T-helper 22 cell (primary cell): ENCODE data around the gene IFFO2.
"Not testable (repeated sequence)": the region's sequence is repeated elsewhere in the genome, so short reads cannot be mapped to it uniquely, and the experiment has no call there.

Source experiments
- DNase-seq: peaks from one replicate; pipeline ENCODE4 v3.0.0-alpha.2; 2020; ENCODE audit warnings: low read depth

The IFFO2 gene

DNA sequence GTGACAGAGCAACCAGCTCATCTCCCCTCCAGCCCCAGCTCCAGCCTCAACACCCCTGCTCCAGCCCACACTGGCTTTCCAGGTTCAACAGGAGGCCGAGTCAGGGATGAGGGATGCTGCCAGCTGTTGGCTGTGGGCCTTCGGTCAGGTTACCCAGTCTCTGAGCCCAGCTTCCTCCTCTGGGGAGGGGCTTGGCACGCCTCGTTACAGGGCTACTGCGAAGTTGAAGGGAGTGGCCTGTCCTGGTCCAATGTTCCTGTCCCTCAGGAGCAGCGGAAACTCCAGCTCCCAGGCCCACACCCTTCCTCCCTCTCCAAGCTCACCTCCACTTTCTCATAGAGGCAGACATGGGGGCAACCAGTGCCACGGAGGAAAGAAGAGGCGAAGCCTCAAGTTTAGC, 81.9 kb downstream of the IFFO2 start:
- no peak for DNase-seq

DNA sequence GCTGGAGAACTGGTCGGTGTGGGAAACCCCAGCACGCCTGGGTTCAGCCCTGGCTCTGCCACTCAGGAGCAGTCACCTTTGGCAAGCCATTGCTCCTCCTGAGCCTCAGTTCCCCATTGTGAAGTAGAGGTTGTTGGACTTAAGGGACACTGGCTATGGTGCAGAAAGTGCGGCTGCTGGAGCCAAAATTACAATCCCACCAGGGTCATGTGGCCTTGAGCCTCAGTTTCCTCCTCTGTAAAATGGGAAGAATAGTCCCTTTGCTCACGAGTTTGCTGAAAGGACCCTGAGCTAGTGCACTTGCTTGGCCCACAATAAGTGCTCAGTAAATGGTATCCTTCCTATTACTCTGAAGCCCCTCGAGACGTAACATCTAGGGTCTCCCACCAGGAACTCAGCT, 82.4 kb downstream of the IFFO2 start:
- no peak for DNase-seq

DNA sequence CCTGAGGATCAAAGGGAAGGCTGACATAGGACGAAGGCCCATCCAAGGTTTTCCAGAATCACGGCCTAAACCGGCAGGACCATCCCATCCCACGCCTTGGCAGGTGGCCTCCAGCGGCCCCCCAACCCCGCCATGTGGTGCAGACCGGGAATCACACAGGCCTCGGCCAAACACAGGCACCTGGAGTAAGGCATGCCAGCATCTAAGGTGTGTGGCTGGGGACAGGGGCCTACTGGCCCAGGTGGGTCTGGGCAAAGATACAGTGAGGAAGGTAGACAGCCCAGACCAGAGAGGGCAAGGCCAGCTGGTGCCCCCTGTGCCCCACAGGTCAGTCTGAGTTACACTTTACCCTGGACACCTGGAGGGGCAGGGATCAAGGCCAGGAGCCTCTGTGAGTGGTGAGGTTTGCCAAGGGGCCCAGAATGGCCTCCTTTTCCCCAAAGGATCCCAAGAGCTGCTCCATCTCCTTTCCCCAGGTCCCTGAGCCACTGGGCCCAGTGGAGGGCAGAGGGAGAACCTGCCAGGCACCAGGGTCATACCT, 84.3 kb downstream of the IFFO2 start:
- DNase-seq: no peak

DNA sequence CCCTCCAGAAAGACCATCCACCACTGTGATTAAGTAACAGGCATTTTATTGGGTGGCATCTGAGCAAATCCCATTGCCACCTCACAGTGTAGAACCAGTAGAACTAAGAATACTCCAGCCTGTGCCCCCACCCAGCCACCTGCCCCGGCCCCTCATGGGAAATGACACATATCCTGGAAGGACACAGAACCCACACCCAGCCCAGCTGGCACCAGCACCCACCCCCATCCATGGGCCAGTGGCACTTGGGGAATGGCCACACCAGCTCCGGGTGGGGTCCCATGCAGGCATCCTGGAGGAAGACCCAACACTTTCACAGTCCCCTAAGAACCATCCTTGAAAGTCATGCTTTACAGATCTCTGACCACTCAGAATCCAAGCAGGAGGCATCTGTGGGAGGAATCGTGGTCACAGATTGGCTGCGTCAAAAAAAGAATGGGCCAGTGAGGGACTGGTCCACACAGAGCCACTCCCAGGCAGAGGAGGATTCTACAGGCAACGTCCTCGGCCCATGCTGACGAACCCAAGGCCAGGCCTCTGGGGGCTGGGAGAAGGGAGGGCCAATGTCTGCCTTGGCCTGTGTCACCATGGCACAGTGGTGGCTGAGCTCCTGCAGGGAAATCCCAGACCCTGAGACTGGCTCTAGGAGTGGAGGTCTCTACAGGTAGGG, 84.9 kb downstream of the IFFO2 start:
- DNase-seq: no peak

DNA sequence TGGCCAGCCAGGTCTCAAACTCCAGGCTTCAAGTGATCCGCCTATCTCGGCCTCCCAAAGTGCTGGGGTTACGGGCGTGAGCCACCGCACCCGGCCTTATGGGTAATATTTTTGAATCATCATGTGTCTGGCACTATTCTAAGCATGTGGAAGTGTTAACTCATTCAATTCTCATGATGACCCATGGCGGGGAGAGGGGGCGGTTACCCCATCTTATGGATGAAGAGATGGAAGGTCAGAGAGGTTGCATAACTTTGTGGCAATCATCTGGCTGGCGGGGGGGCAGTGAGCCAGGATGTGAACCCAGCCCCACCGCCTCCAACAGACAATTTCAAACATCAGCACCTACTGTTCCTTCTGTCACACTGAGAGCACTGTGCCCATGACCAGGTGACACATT, 85.5 kb downstream of the IFFO2 start:
- DNase-seq: no peak

DNA sequence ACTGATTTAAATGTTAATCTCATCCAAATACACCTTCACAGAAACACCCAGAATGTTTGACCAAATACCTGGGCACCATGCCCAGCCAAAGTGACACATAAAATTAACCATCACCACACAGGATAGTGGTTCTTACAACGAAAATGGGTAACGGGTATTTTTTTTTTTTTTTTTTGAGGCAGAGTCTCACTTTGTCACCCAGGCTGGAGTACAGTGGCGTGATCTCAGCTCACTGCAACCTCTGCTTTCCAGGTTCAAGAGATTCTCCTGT, 85.9 kb downstream of the IFFO2 start:
- DNase-seq: not testable (repeated sequence)

DNA sequence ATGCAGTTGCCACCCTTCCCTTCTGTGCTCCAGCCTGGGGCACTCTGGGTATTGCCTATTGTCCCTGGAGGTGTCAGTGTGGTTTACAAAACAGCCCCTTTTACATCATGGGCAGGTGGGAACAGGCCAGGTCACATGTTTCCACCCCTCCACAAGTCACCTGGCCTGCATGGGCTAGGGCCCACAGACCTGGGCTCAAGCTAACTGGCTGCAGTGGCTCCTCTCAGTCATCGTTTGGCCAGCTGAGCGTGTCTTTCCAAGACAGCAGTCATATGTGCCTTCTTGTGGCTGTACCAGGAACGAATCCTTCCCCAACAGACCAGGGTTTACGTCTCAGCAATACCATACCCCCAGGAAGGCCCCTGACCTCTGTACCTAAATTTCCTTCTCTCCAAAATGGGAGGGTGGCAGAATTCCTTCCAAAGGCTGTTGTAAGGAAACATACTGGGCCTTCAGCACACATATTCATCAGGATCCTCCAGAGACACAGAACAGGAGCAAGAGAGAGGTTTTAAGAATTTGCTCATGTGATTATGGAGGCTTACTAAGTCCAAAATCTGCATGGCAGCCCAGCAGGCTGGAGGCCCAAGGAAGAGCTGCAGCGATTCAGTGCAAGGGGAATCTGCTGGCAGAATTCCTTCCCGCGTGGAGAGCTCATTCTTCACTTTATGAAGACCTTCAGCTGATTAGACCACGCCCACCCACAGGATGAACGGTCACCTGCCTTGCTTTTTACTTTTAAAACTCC, 86.5 kb downstream of the IFFO2 start:
- DNase-seq: no peak

DNA sequence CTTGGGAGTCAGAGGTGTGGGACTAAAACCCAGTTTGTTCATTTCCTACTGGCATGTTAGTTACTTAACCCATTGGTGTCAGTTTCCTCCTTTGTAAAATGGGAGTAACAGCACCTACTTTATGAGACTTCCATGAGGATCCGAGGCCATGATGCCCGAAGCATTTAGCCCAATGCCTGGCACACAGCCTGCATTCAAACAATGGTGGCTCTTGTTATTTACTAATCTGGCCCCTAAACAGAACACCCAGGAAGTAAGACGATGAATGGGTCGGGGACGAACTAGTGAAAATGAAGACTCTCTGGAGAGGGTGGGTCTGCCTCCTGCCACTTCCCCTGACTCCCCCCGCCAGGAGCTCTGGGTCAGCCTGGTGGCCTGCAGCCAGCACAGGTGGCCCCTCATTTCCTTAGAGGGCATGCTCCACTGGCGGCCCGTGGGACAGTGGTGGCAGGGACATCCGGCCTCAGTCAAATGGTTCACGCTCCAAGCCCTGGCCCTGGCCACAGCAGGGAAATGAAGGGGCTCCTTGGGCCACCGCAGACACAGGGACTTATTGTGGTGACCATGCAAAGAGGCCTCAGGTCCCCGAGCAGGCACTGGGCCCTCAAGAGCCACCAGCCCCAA, 87.6 kb downstream of the IFFO2 start:
- DNase-seq: no peak

DNA sequence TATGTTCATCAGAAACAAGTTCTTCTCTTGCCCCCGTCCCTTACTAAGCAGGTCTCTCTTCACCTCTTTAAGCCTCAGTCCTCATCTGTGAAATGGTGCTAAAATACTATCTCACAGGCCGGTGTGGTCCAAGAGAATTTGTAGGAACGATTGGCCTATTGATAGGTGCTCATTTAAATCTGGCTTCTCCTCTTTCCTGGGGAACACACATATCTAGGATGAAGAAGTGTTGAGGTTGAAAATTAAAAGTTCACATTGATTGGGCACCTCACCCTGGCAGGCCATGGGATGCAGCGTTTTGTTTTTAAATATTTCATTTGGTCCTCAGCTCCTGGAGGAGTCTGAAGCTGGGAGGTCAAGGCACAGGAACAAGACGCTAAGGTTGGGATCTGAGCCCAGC, 88.1 kb downstream of the IFFO2 start:
- no peak for DNase-seq

DNA sequence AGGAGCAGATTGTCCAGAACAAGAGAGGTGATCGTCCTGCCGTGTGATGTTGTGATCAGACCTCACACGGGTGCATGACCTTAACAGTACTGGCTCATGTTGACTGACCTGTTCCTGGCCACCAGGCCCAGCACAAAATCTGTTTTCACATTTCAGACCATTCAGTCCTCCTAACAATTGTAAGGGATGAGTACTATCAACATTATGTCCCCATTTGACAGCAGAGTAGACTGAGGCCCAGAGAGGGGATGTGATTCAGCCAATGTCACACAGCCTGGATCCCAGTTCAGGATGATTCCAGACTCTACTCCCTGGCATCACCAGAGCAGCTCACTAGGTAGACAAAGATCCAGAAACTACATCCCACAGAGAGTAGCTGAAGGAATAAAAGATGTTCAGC, 89.6 kb downstream of the IFFO2 start:
- DNase-seq: no peak

DNA sequence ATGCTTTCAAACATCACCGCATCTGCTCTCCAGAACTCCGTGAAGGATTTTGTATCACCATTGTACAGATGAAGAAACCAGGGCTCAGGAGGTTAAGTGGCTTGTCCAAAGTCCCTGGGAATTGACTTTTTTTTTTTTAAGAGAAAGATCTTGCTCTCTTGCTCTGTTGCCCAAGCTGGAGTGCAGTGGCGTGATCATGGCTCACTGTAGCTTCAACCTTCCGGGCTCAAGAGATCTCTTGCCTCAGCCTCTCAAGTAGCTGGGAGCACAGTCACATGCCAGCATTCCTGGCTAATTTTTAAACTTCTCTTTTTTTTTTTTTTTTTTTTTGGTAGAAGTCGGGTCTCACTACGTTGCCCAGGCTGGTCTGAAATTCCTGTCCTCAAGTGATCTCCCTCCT, 90.2 kb downstream of the IFFO2 start:
- no peak for DNase-seq

DNA sequence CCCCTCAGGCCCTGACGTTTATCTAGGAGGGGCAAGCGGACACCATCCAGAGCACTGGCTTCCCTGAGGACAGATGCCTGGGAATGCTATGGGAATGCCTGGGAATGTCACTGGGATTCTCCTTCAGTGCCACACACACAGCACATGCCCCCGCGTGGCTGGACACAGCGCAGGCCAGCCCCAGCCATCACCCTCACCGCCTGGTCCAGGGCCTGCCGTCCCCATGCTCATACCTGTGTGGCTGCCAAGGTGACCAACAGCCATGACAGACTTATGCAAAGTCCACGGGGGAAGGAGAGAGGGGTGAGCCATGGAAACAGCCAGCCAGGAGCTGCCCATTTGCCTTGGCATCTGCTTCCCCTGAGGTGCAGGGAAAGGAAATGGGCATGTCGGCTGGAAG, 91.3 kb downstream of the IFFO2 start:
- no peak for DNase-seq

DNA sequence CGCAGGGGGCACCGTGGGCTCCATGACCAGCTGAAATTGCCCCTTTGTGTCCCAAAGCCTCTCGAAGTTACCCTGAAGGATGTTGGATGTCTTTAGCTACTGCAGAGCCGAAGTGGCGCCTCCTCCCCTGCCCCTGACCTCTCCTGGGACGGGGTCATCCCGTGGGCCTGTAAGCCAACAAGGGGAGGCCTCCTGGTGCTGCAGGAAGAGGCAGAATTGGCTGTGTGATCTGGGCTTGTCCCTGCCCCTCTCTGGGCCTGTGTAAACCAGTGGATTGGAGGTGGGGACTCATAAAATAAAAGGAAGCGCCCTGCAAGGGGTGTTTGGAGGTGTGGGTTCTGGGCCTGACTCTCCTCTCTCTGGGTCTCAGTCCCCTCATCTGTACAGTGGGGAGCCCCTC, 94.9 kb downstream of the IFFO2 start:
- DNase-seq: no peak

DNA sequence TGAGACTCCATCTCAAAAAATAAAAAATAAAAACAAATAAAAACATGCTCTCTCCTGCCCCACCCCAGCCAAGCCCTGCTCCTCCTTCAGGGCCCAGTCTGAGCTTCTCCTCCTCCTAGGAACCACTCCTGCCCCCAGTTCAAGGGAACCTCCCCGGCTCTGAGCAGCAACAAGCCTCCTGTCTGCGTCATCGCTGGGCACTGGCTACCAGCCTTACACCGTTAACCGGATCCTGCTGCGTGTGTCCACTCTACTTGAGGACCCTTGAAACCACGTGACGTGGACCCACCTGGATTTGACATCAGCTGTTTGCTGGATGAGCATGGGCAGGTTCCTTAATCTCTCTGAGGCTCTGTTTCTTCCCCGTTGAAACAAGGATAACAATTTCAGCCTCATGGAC, 95.4 kb downstream of the IFFO2 start:
- no peak for DNase-seq

DNA sequence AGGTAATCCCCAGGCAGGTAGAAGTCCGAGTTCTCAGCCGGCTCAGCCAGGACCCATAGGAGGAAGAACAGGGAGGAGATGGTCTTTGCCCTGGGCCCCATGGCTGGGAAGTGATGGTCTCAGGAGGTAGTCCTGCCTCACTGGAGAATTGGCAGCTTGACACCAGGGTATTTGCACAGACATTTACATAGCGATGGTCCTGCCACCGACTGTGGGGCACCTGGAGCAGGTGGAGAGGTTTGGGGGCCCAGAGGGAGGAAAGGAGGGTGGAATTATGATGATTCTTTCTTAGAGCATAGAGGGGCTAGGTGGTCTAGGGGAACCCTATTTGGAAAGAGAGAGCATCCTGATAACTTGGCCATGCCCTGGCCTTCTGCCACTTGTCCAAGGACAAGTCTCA, 96.9 kb downstream of the IFFO2 start, which contains the start of gene TAS1R2:
TSS of gene TAS1R2 (minus strand) at position 101 of the 400 bp plus-strand sequence. CDS start at position 101, 0 bp downstream.
- no peak for DNase-seq

DNA sequence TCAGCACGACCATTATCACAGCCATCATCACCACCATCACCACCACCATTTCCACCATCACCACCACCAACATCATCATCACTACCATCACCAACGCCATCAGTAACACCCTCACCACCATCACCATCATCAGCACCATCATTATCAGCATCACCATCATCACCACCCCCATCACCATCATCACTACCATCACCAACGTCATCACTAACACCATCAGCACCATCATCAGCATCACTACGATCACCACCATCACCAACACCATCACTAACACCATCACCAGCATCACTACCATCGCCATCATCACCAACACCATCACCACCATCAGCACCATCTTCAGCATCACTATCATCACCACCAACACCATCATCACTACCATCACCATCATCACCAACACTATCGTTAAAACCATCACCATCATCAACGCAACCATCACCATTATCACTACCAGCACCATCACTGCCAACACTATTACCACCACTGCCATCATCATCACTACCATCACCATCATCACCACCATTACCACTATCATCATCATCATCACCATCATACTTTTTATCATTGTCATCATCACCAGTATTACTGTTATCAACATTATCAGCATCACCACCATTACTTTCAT, 98.3 kb downstream of the IFFO2 start:
- DNase-seq: no peak

DNA sequence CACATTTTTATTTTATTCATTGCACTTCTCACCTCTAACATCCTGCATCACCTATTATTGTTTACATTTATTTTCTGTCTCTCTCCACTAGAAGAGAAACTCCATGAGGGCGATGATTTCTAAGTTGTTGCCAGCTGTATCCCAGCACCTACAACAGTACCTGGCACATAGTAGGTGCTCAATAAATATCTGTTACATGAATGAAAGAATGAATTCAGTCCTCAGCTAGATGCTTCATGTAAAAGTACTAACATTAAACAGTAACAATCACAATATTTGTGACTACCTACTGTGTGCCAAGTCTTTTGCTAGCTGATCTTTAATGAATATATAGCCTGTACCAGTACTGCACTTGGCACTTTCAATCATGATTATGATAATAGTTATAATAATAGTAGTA, 100.0 kb downstream of the IFFO2 start:
- DNase-seq: no peak

DNA sequence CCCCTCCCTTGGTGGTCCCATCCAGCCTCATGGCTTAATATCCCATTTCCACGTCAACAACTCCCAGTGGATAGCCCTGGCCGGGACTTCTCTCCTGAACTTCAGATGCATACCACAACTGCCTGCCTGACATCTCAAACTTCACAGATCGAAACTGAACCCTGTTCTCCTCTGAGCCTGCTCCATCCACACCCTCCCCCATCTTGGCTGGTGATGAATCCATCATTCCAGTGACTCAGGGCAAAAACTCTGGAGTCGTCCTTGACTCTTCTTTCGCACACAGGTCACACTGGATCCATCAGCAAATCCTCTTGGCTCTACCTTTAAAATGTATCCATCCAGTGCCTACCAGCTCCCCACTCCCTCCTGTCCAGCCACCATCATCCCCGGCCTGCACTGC, 100.9 kb downstream of the IFFO2 start:
- DNase-seq: no peak

DNA sequence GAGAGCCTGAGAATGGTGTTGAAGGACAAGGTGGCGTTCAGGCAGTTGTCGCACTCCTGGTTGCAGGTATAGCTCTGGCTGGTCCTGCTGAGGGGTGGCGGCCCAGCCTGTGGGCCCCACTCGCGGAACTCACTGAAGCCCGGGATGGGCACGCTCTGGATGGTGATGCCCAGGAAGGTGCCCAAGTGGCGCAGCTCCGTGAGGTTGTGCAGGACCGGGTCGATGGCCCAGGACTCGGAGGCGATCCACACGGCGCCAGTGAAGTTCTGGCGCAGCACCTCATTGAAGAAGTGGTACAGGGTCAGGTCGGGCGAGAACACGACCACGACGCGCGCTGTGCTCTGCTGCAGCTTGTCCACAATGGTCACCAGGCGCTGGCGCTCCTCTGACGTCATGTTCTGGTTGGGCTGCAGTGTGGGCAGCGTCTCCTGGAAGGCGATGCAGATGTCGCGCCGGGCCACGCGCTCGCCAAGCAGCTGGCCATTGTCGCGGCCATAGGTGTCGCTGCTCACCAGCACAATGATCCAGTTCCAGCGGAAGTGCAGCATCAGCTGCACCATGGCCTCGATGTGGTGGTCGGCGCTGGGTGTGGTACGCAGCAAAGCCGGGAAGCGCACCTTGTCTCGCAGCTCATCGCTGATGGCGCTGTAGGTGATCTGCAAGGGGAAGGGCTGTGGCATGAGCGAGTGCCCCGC, 102.0 kb downstream of the IFFO2 start:
- DNase-seq: no peak
